ENCODE results near the gene SHISA9.

SHISA9 gene

GRCh38 chr16:13021996-13022395 is 120.6 kb downstream of the SHISA9 start:
- no peak for DNase-seq (ENCODE audit: low read depth in 3 of 3)

- DNase-seq (ENCODE audit: low read depth in 3 of 3), result no peak
These were observed 128.4 kb downstream of the SHISA9 start for GRCh38 chr16:13029786-13030185.

- DNase-seq (ENCODE audit: low read depth in 3 of 3), result no peak
These were observed 129.4 kb downstream of the SHISA9 start for GRCh38 chr16:13030769-13031168.

GRCh38 chr16:13032911-13033310 is 131.5 kb downstream of the SHISA9 start:
- no peak for DNase-seq (ENCODE audit: low read depth in 3 of 3)

GRCh38 chr16:13036600-13036999 is 135.2 kb downstream of the SHISA9 start:
- no peak for DNase-seq (ENCODE audit: low read depth in 3 of 3)

- no peak for DNase-seq (ENCODE audit: low read depth in 3 of 3)
These were observed 137.2 kb downstream of the SHISA9 start for GRCh38 chr16:13038591-13038990.

GRCh38 chr16:13039526-13039925 is 138.1 kb downstream of the SHISA9 start:
- no peak for DNase-seq (ENCODE audit: low read depth in 3 of 3)

- no peak for DNase-seq (ENCODE audit: low read depth in 3 of 3)
These were observed 139.8 kb downstream of the SHISA9 start for GRCh38 chr16:13041180-13041579.

GRCh38 chr16:13041646-13042290 is 140.4 kb downstream of the SHISA9 start:
- no peak for DNase-seq (ENCODE audit: low read depth in 3 of 3)

GRCh38 chr16:13042291-13042685 is 140.9 kb downstream of the SHISA9 start:
- DNase-seq (ENCODE audit: low read depth in 3 of 3), result no peak

- DNase-seq (ENCODE audit: low read depth in 3 of 3), result no peak
These were observed 144.8 kb downstream of the SHISA9 start for GRCh38 chr16:13046061-13046821.

- DNase-seq (ENCODE audit: low read depth in 3 of 3), result no peak
These were observed 145.9 kb downstream of the SHISA9 start for GRCh38 chr16:13047276-13047675.

GRCh38 chr16:13049688-13050087 is 148.3 kb downstream of the SHISA9 start:
- DNase-seq (ENCODE audit: low read depth in 3 of 3), result no peak

- no peak for DNase-seq (ENCODE audit: low read depth in 3 of 3)
These were observed 151.0 kb downstream of the SHISA9 start for GRCh38 chr16:13052431-13052830.

- DNase-seq (ENCODE audit: low read depth in 3 of 3), result no peak
These were observed 154.1 kb downstream of the SHISA9 start for GRCh38 chr16:13055480-13055879.

GRCh38 chr16:13056607-13057006 is 155.2 kb downstream of the SHISA9 start:
- DNase-seq (ENCODE audit: low read depth in 3 of 3), result no peak

GRCh38 chr16:13060932-13061331 is 159.5 kb downstream of the SHISA9 start:
- DNase-seq (ENCODE audit: low read depth in 3 of 3), result no peak

- DNase-seq (ENCODE audit: low read depth in 3 of 3), result no peak
These were observed 160.3 kb downstream of the SHISA9 start for GRCh38 chr16:13061691-13062090.

- DNase-seq (ENCODE audit: low read depth in 3 of 3), result no peak
These were observed 160.8 kb downstream of the SHISA9 start for GRCh38 chr16:13062219-13062618.

GRCh38 chr16:13063457-13063856 is 162.1 kb downstream of the SHISA9 start:
- no peak for DNase-seq (ENCODE audit: low read depth in 3 of 3)

- no peak for DNase-seq (ENCODE audit: low read depth in 3 of 3)
These were observed 163.4 kb downstream of the SHISA9 start for GRCh38 chr16:13064821-13065220.

- no peak for DNase-seq (ENCODE audit: low read depth in 3 of 3)
These were observed 166.2 kb downstream of the SHISA9 start for GRCh38 chr16:13067648-13068047.

- DNase-seq (ENCODE audit: low read depth in 3 of 3), result no peak
These were observed 167.7 kb downstream of the SHISA9 start for GRCh38 chr16:13068912-13069583.
